OCI-LY7 (cell line): ENCODE results near the gene HVCN1. TPM values are rescaled to one million over a fixed set of nuclear protein-coding genes. Genes with fewer than 3 reads are reported as not detected.

ENCODE experiments used
- small RNA-seq: library from RNA; depleted of rRNA; stranded (forward); fragments of <200 nt; gene quantifications from one replicate; pipeline ENCODE3, GENCODE V24; 2014
- total RNA-seq, 2 experiments: library from RNA; depleted of rRNA in 1 of 2; stranded (reverse); fragments of >200 nt in 1 of 2; shearing (Covaris generic) in 1 of 2; gene quantifications; 2 replicates each; pipeline ENCODE4 v1.2.3, GENCODE V29; 2014 to 2022

HVCN1 gene
- total RNA-seq, 2 experiments from 2014 or later: 4.5 to 9.3 TPM

Small RNA genes lying within 50 kb of the gene (small RNA-seq; reads per million reads assigned to genes)
- gene RN7SL387P: not detected

Other genes with a start within 250 kb of the HVCN1 start
- 250 and 256 TPM in 2 replicates for gene ARPC3, start 238.8 kb downstream of the HVCN1 start, total RNA-seq (2014; rRNA removed; shearing (Covaris generic))
- 385 and 401 TPM in 2 replicates for gene ARPC3, start 238.8 kb downstream of the HVCN1 start, total RNA-seq (2022)
- 18.6 and 24.2 TPM in 2 replicates for gene GPN3, start 220.9 kb downstream of the HVCN1 start, total RNA-seq (2014; rRNA removed; shearing (Covaris generic))
- 39.9 and 43.7 TPM in 2 replicates for gene GPN3, start 220.9 kb downstream of the HVCN1 start, total RNA-seq (2022)
- 62.5 and 64.6 TPM in 2 replicates for gene FAM216A, start 220.3 kb downstream of the HVCN1 start, total RNA-seq (2014; rRNA removed; shearing (Covaris generic))
- 58.3 and 62.4 TPM in 2 replicates for gene FAM216A, start 220.3 kb downstream of the HVCN1 start, total RNA-seq (2022)
- gene VPS29, start 187.0 kb downstream of the HVCN1 start, total RNA-seq (2014; rRNA removed; shearing (Covaris generic)): 52.3 and 80.3 TPM in 2 replicates
- gene VPS29, start 187.0 kb downstream of the HVCN1 start, total RNA-seq (2022): 162 and 168 TPM in 2 replicates
- gene RAD9B, start 186.8 kb downstream of the HVCN1 start, total RNA-seq (2014; rRNA removed; shearing (Covaris generic)): 0.46 and 0.76 TPM in 2 replicates
- 1.9 and 3.0 TPM in 2 replicates for gene RAD9B, start 186.8 kb downstream of the HVCN1 start, total RNA-seq (2022)
- gene PPTC7, start 105.8 kb downstream of the HVCN1 start, total RNA-seq (2014; rRNA removed; shearing (Covaris generic)): 8.3 and 11.4 TPM in 2 replicates
- gene PPTC7, start 105.8 kb downstream of the HVCN1 start, total RNA-seq (2022): 29.7 and 30.6 TPM in 2 replicates
- 4.0 and 8.7 TPM in 2 replicates for gene TCTN1, start 75.0 kb downstream of the HVCN1 start, total RNA-seq (2014; rRNA removed; shearing (Covaris generic))
- 19.9 and 21.0 TPM in 2 replicates for gene TCTN1, start 75.0 kb downstream of the HVCN1 start, total RNA-seq (2022)
- 140 and 146 TPM in 2 replicates for gene PPP1CC, start 53.8 kb upstream of the HVCN1 start, total RNA-seq (2014; rRNA removed; shearing (Covaris generic))
- gene PPP1CC, start 53.8 kb upstream of the HVCN1 start, total RNA-seq (2022): 264 and 275 TPM in 2 replicates
- not detected in 2 replicates for gene CCDC63, start 157.9 kb upstream of the HVCN1 start, total RNA-seq (2014; rRNA removed; shearing (Covaris generic))
- gene CCDC63, start 157.9 kb upstream of the HVCN1 start, total RNA-seq (2022): not detected in 2 replicates
- gene MYL2, start 231.5 kb upstream of the HVCN1 start, total RNA-seq (2014; rRNA removed; shearing (Covaris generic)): not detected in 2 replicates
- gene MYL2, start 231.5 kb upstream of the HVCN1 start, total RNA-seq (2022): 6.4 and 7.4 TPM in 2 replicates